ENCODE results near the gene LORICRIN. TPM values are rescaled to one million over a fixed set of nuclear protein-coding genes. Genes with fewer than 3 reads are reported as not detected.
"Not testable (repeated sequence)": the region's sequence is repeated elsewhere in the genome, so short reads cannot be mapped to it uniquely, and the experiment has no call there.

LORICRIN gene
- total RNA-seq, 6 donors from 2014 or later: not detected

DNA sequence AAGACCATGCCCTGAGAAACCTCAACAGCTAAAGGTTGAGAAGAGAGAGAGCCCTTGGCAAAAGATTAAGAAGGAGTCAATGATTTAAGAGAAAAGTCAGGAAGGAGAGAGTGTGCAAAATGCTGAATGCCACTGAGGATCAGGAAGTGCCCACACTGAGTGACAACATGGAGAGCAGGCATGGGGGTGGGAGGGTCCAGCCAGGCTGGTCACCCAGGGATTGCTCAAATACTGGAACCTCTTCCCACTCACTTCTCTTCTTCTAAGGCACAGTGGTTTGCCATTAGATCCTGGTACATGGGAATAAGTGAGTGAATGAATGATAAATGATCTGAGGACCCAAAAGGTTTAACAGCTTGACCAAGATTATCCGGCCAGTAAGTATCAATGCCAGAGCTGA lies 31.0 kb upstream of the LORICRIN start:
- Histone ChIP-seq H3K4me1 (no peaks in the 10 kb centered on the region), H3K27ac (no peak overlapping the region), H3K9me3 (no peaks in the 10 kb centered on the region), H3K36me3 (no peaks in the 10 kb centered on the region), H3K27me3 (no peaks in the 10 kb centered on the region), H3K4me3 (no peak overlapping the region)
- DNase-seq (no peak), ATAC-seq (ENCODE audit: low FRiP score in 2 of 2) (no peak)
- 77 to 91% methylated on average over 1 of the region's 1 CpG for WGBS, 2 donors
- TF ChIP-seq POLR2AphosphoS5 (IDR thresholded peaks at IDR 0.05) (no peak), EP300 (IDR thresholded peaks at IDR 0.05) (no peak), POLR2A (IDR thresholded peaks at IDR 0.05) (no peak), CTCF (IDR thresholded peaks at IDR 0.05) (no peak)

GRCh38 chr1:153229076-153229829 lies 30.2 kb upstream of the LORICRIN start:
- H3K36me3 ChIP-seq, H3K9me3 ChIP-seq, H3K27me3 ChIP-seq, H3K27ac ChIP-seq, H3K4me3 ChIP-seq, DNase-seq, H3K4me1 ChIP-seq: not testable (repeated sequence)
- WGBS, 2 donors: 54% methylated on average over 10 to 12 of the region's 12 CpGs
- peak; percentile 50 to 65 for ATAC-seq (ENCODE audit: low FRiP score in 2 of 2)
- peak in 3 of 6 experiments; percentile 10 to 40 (median 16) for TF ChIP-seq CTCF (IDR thresholded peaks at IDR 0.05)

- no peaks in the 10 kb centered on the region for H3K27me3 ChIP-seq
- H3K27ac ChIP-seq: peak overlapping the region in 1 of 4 donors; percentile 25
- no peaks in the 10 kb centered on the region for H3K4me1 ChIP-seq
- H3K4me3 ChIP-seq: no peak overlapping the region
- no peaks in the 10 kb centered on the region for H3K9me3 ChIP-seq
- DNase-seq (no peak), ATAC-seq (ENCODE audit: low FRiP score in 2 of 2) (peak; percentile 23 to 47)
- WGBS, 2 donors: 79 to 93% methylated on average over 3 to 4 of the region's 4 CpGs
- TF ChIP-seq POLR2A (IDR thresholded peaks at IDR 0.05): no peak
- no peak for TF ChIP-seq CTCF (IDR thresholded peaks at IDR 0.05)
- TF ChIP-seq EP300 (IDR thresholded peaks at IDR 0.05): no peak
- TF ChIP-seq POLR2AphosphoS5 (IDR thresholded peaks at IDR 0.05): no peak
- H3K36me3 ChIP-seq: no peaks in the 10 kb centered on the region
Observed at GRCh38 chr1:153231363-153231762, 28.1 kb upstream of the LORICRIN start.

- ATAC-seq (ENCODE audit: low FRiP score in 2 of 2): peak in 1 of 2 donors; percentile 51
- Histone ChIP-seq H3K9me3 (no peaks in the 10 kb centered on the region), H3K4me3 (no peak overlapping the region), H3K4me1 (no peaks in the 10 kb centered on the region), H3K27ac (peak overlapping the region in 1 of 4 donors; percentile 25), H3K27me3 (no peaks in the 10 kb centered on the region), H3K36me3 (no peaks in the 10 kb centered on the region)
- peak in 1 of 2 donors; percentile 40 for DNase-seq
- WGBS, 2 donors: 20 to 48% methylated on average over 1 to 2 of the region's 2 CpGs
- TF ChIP-seq EP300 (IDR thresholded peaks at IDR 0.05) (no peak), POLR2A (IDR thresholded peaks at IDR 0.05) (no peak), CTCF (IDR thresholded peaks at IDR 0.05) (no peak), POLR2AphosphoS5 (IDR thresholded peaks at IDR 0.05) (no peak)
Observed at GRCh38 chr1:153231785-153232184, 27.7 kb upstream of the LORICRIN start.

GRCh38 chr1:153232553-153232952 lies 26.9 kb upstream of the LORICRIN start:
- H3K9me3 ChIP-seq: no peaks in the 10 kb centered on the region
- 37 to 48% methylated on average over 3 of the region's 3 CpGs for WGBS, 2 donors
- peak in 1 of 2 donors; percentile 19 for ATAC-seq (ENCODE audit: low FRiP score in 2 of 2)
- H3K4me1 ChIP-seq: no peaks in the 10 kb centered on the region
- TF ChIP-seq EP300 (IDR thresholded peaks at IDR 0.05): no peak
- TF ChIP-seq CTCF (IDR thresholded peaks at IDR 0.05): no peak
- peak in 1 of 2 donors; percentile 37 for TF ChIP-seq POLR2AphosphoS5 (IDR thresholded peaks at IDR 0.05)
- H3K36me3 ChIP-seq: no peaks in the 10 kb centered on the region
- no peak overlapping the region for H3K4me3 ChIP-seq
- peak overlapping the region in 2 of 4 donors; percentile 30 to 42 for H3K27ac ChIP-seq
- no peaks in the 10 kb centered on the region for H3K27me3 ChIP-seq
- peak in 1 of 2 donors; percentile 48 for DNase-seq

Data from upper lobe of left lung (tissue), 6 donors.